Panc1 (cell line): ENCODE results near the gene AARS2.

Experiments
- POLR2AphosphoS5 ChIP-seq: IDR thresholded peaks from 2 replicates; pipeline ENCODE4 v1.6.1; 2012; ENCODE audit warnings: mild to moderate bottlenecking, low read depth, low read length, moderate library complexity
- TF ChIP-seq, protein P1 (sequence below): fragments of 450-650 bp; IDR thresholded peaks from 2 replicates; pipeline ENCODE4 v1.5.1; 2017; ENCODE audit warnings: mild to moderate bottlenecking

DNA sequence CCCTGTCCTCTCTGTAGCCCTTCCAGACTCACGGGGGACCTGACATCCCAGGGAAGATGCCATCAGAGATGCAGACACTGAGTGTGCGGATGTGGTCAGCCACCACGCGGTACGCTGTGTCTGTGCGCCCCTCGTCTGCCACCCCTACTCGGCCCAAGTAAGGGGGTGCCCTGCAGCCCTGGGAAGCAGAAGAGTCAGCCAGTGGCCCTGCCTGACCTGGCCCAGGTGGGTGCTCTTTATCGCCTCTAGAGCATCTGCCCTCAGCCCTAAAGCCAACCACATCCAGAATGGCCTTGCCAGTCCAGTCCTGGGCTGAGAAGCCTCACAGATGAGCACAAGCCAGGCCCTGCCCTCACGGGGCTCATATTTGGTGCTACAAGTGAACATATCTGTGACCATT is 5.9 kb downstream of the AARS2 start:
- TF ChIP-seq, protein P1, sequence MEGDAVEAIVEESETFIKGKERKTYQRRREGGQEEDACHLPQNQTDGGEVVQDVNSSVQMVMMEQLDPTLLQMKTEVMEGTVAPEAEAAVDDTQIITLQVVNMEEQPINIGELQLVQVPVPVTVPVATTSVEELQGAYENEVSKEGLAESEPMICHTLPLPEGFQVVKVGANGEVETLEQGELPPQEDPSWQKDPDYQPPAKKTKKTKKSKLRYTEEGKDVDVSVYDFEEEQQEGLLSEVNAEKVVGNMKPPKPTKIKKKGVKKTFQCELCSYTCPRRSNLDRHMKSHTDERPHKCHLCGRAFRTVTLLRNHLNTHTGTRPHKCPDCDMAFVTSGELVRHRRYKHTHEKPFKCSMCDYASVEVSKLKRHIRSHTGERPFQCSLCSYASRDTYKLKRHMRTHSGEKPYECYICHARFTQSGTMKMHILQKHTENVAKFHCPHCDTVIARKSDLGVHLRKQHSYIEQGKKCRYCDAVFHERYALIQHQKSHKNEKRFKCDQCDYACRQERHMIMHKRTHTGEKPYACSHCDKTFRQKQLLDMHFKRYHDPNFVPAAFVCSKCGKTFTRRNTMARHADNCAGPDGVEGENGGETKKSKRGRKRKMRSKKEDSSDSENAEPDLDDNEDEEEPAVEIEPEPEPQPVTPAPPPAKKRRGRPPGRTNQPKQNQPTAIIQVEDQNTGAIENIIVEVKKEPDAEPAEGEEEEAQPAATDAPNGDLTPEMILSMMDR = no peak
- no peak for TF ChIP-seq POLR2AphosphoS5
